CD4-positive, alpha-beta T cell (primary cell): Measurements from ENCODE around the gene FRMD6. TPM values are rescaled to one million over a fixed set of nuclear protein-coding genes. Genes with fewer than 3 reads are reported as not detected.
A peak's percentile ranks its signal among the peaks of the same experiment; 100 is the strongest.
"Not testable (repeated sequence)": the region's sequence is repeated elsewhere in the genome, so short reads cannot be mapped to it uniquely, and the experiment has no call there.

Experiments used
- ATAC-seq: fragments of 200-7000 bp; cut with Tn5 transposase; one replicate; pipeline ENCODE4 v1.10.0; 2022; ENCODE audit warnings: mild to moderate bottlenecking; ENCODE audit not compliant: poor library complexity
- CTCF ChIA-PET: fragments of 350-600 bp; sonication (Branson Sonifier 250); formaldehyde crosslinking; loops from one replicate; lab custom pipeline; 2021; ENCODE audit warnings: antibody characterized with exemption, inconsistent platforms; lab: Charles Lee
- POLR2A ChIA-PET: fragments of 350-600 bp; sonication (Branson Sonifier 250); formaldehyde crosslinking; loops from one replicate; lab custom pipeline; 2021; ENCODE audit warnings: antibody characterized with exemption, inconsistent platforms; lab: Charles Lee
- DNase-seq, 14 experiments: peaks; one replicate each; pipeline ENCODE4 v3.0.0-alpha.2; 2013 to 2020; ENCODE audit warnings: mixed read lengths in 2 of 14
- H3K27ac ChIP-seq, 2 donors: one replicate each; pipeline versions ENCODE4 v1.5.1 to v1.7.0; 2013; ENCODE audit warnings: low read length in 2 of 2, low read depth in 1 of 2, mild to moderate bottlenecking in 1 of 2
- H3K27me3 ChIP-seq, 2 experiments: 1 replicate in 1 of 2; 2 replicates in 1 of 2; pipeline versions ENCODE4 v1.6.1 to v1.7.0; 2013; ENCODE audit warnings: low read length in 2 of 2, control low read depth in 1 of 2, mild to moderate bottlenecking in 1 of 2, moderate library complexity in 1 of 2; ENCODE audit not compliant: insufficient read depth in 2 of 2, control insufficient read depth in 1 of 2
- H3K36me3 ChIP-seq: one replicate; pipeline ENCODE4 v1.6.1; 2013; ENCODE audit warnings: low read length, control low read depth; ENCODE audit not compliant: insufficient read depth
- H3K4me1 ChIP-seq: one replicate; pipeline ENCODE4 v1.6.1; 2013; ENCODE audit warnings: low read length, control low read depth; ENCODE audit not compliant: insufficient read depth
- H3K4me3 ChIP-seq: one replicate; pipeline ENCODE4 v1.5.1; 2013; ENCODE audit warnings: mild to moderate bottlenecking, low read length, moderate library complexity
- H3K9me3 ChIP-seq, 2 experiments: 1 replicate in 1 of 2; 2 replicates in 1 of 2; pipeline versions ENCODE4 v1.6.1 to v1.7.0; 2013; ENCODE audit warnings: low read length in 2 of 2, mild to moderate bottlenecking in 2 of 2, control low read depth in 1 of 2, moderate library complexity in 1 of 2; ENCODE audit not compliant: control insufficient read depth in 1 of 2, insufficient read depth in 1 of 2
- H3K27ac Mint-ChIP-seq: one replicate; pipeline ENCODE4 v1.8.0; 2020; ENCODE audit warnings: mixed read lengths
- H3K27me3 Mint-ChIP-seq: one replicate; pipeline ENCODE4 v1.8.0; 2021; ENCODE audit warnings: mixed read lengths
- H3K36me3 Mint-ChIP-seq: one replicate; pipeline ENCODE4 v1.8.0; 2021; ENCODE audit warnings: low read depth, mixed read lengths
- H3K4me1 Mint-ChIP-seq: one replicate; pipeline ENCODE4 v1.8.0; 2021; ENCODE audit warnings: low read depth, mixed read lengths
- H3K4me3 Mint-ChIP-seq: one replicate; pipeline ENCODE4 v1.8.0; 2020; ENCODE audit warnings: mild to moderate bottlenecking, mixed read lengths
- H3K9me3 Mint-ChIP-seq: one replicate; pipeline ENCODE4 v1.8.0; 2020; ENCODE audit warnings: mixed read lengths
- CTCF ChIP-seq: fragments of 200-600 bp; IDR thresholded peaks from one replicate; pipeline ENCODE4 v1.8.0; 2022; ENCODE audit warnings: antibody characterized with exemption, mild to moderate bottlenecking
- intact Hi-C, 2 experiments: fragments of 100-400 bp; cut with DNase I in 1 of 2; cut with micrococcal nuclease in 1 of 2; formaldehyde crosslinking; loops; one replicate each; pipeline versions ENCODE4 v1.15.1 to v1.9.0; 2023 to 2025; cut with DNase I, micrococcal nuclease
- total RNA-seq, 174 experiments: library from RNA in 2 of 174; stranded (reverse) in 2 of 174; gene quantifications; one replicate each; pipeline ENCODE4 v1.2.3 and lab custom pipeline; 2021 to 2026

Gene FRMD6
- total RNA-seq, 2 experiments from 2014 or later, result 1.4 to 1.5 TPM

GRCh38 chr14:51738754-51739153, 87.0 kb downstream of the FRMD6 start:
- ATAC-seq (no peak), DNase-seq (no peak)
- Histone ChIP-seq H3K36me3 (no peaks in the 10 kb centered on the region), H3K9me3 (peaks cover 0 to 3% of the 10 kb centered on the region in 2 experiments), H3K4me3 (no peak overlapping the region), H3K4me1 (no peaks in the 10 kb centered on the region), H3K27ac (no peak overlapping the region), H3K27me3 (no peaks in the 10 kb centered on the region)
- CTCF ChIA-PET, result no interaction called here
- POLR2A ChIA-PET, result no interaction called here
- Mint-ChIP-seq H3K4me3 (no peak overlapping the region), H3K36me3 (no peaks in the 10 kb centered on the region), H3K27me3 (peaks cover 3% of the 10 kb centered on the region), H3K27ac (no peak overlapping the region), H3K9me3 (no peaks in the 10 kb centered on the region), H3K4me1 (no peaks in the 10 kb centered on the region)
- intact Hi-C loops, result no loop called here
- TF ChIP-seq CTCF, result no peak

- POLR2A ChIA-PET, result interaction anchor here (0.6 to 0.8 kb wide), 2 partner anchors 168 to 373 kb away, joined by 3 to 4 read pairs; no protein-coding TSS in a partner anchor
- peaks cover 0 to 9% of the 10 kb centered on the region in 2 experiments for H3K9me3 ChIP-seq
Measured at GRCh38 chr14:51743588-51744000, 91.9 kb downstream of the FRMD6 start.

GRCh38 chr14:51744372-51745130, 92.8 kb downstream of the FRMD6 start:
- DNase-seq (peak in 1 of 14 experiments; percentile 3), ATAC-seq (peak; percentile 32)
- no peaks in the 10 kb centered on the region for H3K36me3 ChIP-seq
- H3K9me3 Mint-ChIP-seq, result no peaks in the 10 kb centered on the region
- no peak overlapping the region for H3K27ac Mint-ChIP-seq
- no peaks in the 10 kb centered on the region for H3K4me1 Mint-ChIP-seq
- CTCF ChIA-PET, result no interaction called here
- POLR2A ChIA-PET, result no interaction called here
- no peaks in the 10 kb centered on the region for H3K27me3 ChIP-seq
- H3K4me3 ChIP-seq, result no peak overlapping the region
- H3K4me1 ChIP-seq, result no peaks in the 10 kb centered on the region
- H3K27me3 Mint-ChIP-seq, result peaks cover 5% of the 10 kb centered on the region
- no peak overlapping the region for H3K4me3 Mint-ChIP-seq
- intact Hi-C loops, result no loop called here
- H3K36me3 Mint-ChIP-seq, result no peaks in the 10 kb centered on the region
- H3K27ac ChIP-seq, result no peak overlapping the region
- peaks cover 0 to 9% of the 10 kb centered on the region in 2 experiments for H3K9me3 ChIP-seq
- TF ChIP-seq CTCF, result no peak

More at GRCh38 chr14:51743588-51744000, 91.9 kb downstream of the FRMD6 start:
- H3K27me3 ChIP-seq, result no peaks in the 10 kb centered on the region
- H3K27ac Mint-ChIP-seq, result no peak overlapping the region
- TF ChIP-seq CTCF, result no peak
- H3K27ac ChIP-seq, result no peak overlapping the region
- H3K4me3 ChIP-seq, result no peak overlapping the region
- no peaks in the 10 kb centered on the region for H3K36me3 ChIP-seq
- DNase-seq, result no peak
- intact Hi-C loops, result no loop called here
- no peaks in the 10 kb centered on the region for H3K9me3 Mint-ChIP-seq
- no peaks in the 10 kb centered on the region for H3K4me1 ChIP-seq
- H3K4me3 Mint-ChIP-seq, result no peak overlapping the region
- H3K36me3 Mint-ChIP-seq, result no peaks in the 10 kb centered on the region
- no peaks in the 10 kb centered on the region for H3K4me1 Mint-ChIP-seq
- peaks cover 5% of the 10 kb centered on the region for H3K27me3 Mint-ChIP-seq
- CTCF ChIA-PET, result no interaction called here
- ATAC-seq, result no peak

GRCh38 chr14:51746823-51747222, 95.1 kb downstream of the FRMD6 start:
- H3K4me3 ChIP-seq, H3K4me3 Mint-ChIP-seq, H3K9me3 Mint-ChIP-seq, POLR2A ChIA-PET, H3K4me1 Mint-ChIP-seq, ATAC-seq, H3K9me3 ChIP-seq, H3K27ac ChIP-seq, H3K27me3 ChIP-seq, H3K36me3 Mint-ChIP-seq, H3K36me3 ChIP-seq, H3K27ac Mint-ChIP-seq, DNase-seq, H3K4me1 ChIP-seq, CTCF ChIA-PET, intact Hi-C loops: not testable (repeated sequence)
- H3K27me3 Mint-ChIP-seq, result peaks cover 12% of the 10 kb centered on the region
